ENCODE results near the gene XIST.
"Not testable (repeated sequence)": the region's sequence is repeated elsewhere in the genome, so short reads cannot be mapped to it uniquely, and the experiment has no call there.

Gene XIST

DNA sequence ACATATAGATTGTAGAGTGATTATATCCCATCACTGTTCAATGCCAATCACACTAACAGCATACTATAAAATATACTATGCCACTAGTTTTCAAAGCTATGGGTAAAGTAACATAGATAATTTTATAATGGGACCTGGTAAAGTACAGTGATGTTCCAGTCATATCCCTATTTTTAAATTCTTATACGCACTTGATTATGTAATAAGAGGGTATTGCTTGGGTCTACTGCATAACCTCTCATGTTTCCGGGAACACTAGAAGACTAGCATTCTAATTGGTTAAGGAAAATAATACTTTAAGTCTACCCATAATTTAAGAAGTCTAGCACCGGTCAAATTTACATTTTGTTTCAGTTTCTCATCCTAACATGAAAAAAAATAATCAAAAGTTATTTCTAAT, 14.4 kb downstream of the XIST start:
- no peak for DNase-seq

DNA sequence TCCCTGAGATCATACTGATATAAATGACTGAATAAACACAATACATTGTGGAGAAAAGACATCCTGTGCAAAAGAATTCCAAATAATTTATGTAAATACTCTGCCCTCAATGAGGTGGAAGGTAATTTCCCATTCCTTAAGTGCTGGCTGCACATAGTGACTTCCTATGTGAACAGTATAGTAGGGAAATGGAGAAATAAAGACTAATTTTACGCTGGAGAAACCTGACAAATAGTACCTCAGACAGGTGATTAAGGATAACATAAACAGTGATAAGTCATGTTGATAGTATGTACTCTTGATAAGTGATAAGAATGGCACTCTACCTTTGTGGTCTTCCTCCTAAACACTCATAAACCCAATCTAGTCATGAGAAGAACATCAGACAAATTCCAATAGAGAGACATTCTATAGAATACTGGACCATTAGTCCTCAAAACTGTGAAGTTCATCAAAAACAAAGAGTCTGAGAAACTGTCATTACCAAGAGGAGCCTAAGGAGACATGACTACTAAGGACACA, 15.5 kb downstream of the XIST start:
- DNase-seq: no peak

DNA sequence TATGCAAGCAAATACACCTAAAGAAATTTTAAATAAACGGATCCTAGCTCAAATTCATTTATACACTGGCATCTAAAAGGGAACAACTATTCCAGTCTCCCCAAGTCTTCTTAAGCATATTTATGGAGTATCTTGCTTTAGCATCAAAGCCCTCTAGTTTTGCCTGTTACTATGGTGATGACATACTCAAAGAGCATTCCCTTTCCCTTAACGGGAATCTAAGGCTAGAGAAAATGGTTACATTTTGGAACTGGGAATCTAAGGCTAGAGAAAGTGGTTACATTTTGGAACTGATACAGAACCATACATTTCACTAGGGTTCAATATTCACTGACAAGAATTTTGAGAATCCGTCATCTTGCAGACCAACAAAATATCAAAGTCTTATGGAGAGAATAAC, 18.3 kb downstream of the XIST start:
- no peak for DNase-seq

DNA sequence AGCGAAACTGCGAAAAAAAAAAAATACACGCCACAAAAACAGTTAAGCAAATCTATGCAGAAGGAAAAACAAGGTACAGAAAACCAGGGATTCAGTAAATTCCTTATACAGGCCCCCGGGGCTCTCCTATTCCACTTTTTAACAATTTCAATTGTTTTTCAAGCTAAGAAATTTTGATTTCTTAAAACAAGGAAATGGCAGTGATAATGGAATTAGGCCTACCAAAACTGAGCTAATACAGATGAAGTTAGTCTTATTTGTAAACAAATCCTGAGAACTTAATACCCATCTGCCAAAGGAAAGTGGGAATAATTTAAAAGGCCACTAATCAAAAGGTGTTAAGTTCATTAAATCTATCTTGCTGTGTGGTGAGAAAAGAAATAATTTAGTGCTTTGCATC, 20.2 kb downstream of the XIST start:
- no peak for DNase-seq

DNA sequence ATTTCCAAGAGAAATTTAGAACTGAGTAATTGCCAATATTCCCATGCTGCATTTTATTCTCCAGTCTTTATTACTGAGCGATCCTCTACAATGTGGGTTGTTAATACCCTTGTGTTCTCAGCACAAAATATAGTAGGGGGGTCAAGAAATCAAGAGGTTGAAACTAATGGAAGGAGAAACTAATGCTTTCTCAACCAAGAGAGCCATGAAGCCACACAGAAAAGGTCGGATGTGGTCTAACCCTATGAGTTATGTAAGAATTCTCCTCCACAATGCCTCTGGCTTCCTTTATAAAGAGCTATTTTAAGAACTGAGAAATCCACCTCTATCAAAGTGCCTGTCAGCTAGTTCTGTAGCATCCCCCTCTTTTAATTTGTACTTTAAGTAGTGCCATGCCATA, 21.0 kb downstream of the XIST start:
- no peak for DNase-seq

DNA sequence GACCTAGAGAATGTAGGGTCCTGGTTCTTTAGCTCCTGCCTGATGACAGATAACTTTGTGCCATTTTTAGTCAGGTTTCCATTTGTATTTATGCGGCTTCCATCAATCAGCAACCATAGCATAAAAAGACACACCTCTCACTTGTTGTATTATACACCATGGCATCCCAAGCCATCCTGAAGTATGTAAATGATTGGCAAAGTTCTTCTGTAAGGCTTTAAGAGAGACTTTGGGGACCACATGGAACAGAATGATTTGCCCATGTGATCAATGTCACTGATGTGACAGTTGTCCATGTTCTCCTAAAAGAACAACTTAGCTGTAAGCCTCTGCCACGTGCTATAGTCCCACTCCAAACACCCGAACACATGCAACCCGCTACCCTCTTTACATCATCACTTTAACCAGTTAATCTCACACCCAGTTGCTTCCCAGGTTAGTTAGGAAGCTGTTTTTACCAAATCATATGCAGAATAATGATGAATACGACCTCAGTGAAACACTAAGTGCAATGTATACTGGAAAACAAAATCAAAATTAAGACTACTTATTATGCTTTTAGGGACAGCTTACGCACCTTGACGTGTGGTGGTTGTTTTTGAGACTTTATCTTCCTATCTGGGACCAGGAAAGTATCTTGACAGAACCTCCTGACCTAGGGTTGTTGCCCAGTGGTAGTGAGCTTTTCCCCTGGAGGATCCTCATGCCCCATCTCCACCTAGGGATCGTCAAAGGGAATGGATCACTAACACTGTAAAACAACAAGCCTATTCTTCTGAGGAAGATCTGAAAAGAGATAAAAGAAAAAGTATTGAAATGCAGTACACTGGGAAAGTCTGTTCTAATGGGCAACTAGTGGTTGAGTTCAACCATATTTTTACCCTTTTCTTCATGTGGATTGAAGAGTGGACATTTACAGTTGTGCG, 21.8 kb downstream of the XIST start:
- no peak for DNase-seq

DNA sequence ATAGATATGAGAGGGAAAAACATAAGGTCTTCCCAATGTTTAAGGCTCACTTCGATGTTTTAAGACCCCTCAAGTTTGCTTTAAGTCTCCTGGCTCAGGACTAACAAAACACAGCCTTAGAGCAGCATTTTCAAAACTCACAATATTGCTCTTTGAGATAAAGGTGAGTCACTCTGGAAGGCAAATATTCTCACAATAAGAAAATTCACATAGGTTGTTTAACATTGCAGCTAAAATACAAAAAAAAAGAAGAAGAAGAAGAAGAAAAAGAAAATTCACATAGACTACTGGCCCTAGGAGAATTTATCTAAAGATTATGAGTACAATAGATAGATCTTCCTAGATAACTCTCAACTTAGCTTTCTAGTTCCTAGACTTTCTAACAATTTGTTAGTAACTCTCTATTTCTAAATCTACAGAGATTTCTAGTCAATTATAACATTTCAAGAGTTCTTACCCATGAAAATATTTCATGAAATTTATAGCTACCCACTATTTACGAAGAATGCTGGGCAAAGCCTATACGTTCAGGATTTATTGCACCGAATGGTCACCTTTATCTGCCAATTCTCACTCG, 22.5 kb downstream of the XIST start:
- no peak for DNase-seq

DNA sequence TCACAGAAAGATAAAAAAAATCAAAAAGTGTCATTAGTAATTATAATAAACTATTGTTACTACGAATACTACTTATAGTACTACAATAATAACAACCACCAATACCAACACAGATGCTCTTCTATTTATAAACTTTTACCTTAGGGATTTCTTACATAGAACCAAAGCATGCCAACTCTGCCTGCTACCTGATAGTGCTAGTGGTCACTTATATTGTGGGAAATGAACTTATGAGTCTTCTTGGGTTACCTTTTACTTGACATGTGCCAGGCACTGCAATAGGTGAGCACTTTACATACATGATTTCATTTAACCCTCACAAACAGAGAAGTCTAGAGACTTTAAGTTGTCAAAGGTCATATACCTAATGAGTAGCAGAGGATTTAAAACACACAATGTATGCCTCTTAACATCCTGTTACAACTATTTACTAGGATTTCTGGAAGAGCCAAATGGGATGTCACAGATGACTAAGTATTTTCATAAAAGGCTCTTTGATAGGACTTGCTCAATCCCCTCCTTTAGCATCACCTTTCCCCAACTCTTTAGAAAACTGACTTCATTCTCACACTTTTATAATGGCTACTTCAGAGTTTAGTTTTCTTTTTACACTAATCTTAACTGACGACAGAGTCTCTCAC, 24.3 kb downstream of the XIST start:
- no peak for DNase-seq

DNA sequence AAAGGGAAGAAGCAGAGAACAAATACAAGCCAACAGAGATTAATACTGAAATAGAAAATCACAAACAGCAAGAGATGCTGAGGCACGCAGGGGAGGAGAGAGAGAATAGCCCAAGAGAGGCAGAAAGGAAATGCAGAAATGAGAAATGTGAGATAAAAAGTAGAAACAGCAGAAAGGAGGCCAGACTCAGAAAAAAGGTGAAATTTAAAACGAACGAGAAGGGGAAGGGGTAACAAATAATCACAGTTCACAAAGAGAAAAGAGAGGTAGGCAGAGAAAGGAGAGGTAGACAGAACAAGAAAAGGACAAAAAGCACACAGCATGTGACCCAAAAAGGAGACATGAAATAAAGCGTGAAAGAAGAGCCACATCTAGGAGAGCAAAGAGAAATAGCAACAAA, 25.1 kb downstream of the XIST start:
- DNase-seq: no peak

DNA sequence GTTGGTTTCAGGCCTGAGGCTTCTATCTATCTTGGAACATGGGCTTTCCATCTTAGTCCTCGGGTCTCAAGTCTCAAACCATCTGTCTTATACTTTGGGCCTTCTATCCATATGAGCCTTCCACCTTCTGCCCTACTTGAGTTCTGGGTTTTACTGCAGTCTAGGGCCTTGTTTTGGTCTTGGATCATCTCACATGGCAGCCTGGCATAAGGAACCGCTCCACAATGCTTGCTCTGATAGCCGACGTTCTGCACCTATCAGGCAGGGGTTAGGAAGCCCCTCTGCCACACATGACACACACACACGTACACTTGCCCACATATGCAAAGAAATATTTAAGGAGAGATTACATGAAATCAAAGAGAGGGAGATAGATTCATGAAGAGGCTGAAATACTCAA, 25.5 kb downstream of the XIST start:
- no peak for DNase-seq

DNA sequence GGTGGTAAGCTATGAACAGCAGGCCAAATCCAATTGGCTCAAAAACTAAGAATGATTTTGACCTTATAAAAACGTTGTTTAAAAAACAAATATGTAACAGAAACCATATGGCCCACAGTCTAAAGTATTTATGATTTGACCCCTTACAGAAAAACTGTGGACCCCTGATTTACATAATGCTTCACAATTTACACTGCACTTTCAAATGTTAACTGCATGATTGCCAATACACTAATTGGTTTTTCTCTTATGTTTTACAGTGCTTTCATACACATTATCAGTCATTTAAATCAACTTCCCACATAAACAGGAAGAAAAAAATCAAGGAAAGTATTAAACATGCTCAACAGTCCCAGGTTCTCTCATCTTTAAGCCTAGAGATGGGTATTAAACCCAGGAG, 26.9 kb downstream of the XIST start:
- no peak for DNase-seq

DNA sequence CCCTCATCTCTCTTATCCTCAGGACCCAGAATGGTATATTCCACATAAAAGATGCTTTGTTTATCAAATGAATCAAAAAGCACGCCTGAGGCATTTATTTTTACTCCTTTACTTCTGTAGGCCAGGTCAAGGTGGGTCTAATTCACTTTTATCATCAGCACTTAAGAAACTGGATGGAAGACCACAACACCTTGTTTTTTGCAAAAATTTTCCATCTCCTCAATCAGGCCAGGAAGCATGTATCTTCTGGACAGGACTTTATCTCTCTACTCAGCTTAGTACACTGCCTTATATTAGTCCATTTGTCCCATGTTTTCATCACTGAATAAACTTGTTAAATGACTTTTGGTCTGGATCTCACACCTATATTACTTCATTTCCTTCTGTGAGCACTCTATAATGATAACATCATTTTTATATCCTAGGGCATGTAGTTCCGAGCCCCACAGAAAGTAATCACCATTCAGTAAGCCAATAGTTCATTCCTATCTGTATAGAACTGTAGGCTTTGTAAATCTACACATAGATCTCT, 29.0 kb downstream of the XIST start:
- no peak for DNase-seq

DNA sequence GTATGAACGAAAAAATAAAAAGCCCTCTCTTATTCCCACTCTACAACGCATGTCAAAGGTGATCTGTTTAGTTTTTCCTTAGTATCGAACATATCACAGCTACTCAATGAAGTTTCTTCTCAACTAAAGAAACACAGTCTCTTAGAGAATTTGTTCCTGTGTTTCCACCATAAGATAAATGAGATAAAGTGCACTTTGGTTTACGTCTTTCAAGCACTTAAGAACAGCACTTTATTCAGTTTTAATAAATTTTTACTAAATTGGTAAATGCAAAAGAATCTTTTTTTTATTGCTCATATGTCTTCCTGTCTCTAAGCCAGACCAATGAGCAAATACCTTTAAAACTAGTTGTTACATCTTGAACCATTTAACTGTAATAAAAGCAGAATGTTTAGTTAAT, 29.7 kb downstream of the XIST start:
- DNase-seq: no peak

DNA sequence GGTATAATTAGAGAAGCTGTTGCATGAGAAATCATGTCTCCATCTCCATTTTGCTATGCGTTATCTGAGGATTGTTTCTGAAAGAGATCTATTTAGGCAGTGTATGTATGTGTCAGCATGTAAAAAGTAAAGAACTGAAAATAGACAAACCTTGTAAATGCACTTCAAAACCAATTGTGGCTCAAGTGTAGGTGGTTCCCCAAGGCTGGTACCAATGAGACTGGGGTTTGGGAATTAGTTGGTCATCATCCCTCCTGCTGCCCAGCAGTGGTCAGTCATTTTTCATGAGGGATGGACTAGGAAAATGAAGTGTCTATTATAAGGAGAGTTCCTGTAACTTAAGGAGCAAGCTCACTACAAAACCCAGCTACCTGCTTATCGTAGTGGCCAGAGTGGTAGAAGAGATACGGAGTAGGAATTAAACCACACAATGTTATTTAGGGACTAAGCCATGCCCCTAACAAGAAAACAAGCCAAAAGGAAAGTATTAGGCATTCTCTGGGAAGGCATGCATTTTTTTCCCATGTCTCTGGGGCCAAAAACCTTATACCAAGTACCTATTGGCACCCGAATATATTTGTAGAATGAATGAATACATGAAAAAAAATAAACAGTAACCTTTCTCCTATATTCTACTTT, 30.5 kb downstream of the XIST start:
- no peak for DNase-seq

DNA sequence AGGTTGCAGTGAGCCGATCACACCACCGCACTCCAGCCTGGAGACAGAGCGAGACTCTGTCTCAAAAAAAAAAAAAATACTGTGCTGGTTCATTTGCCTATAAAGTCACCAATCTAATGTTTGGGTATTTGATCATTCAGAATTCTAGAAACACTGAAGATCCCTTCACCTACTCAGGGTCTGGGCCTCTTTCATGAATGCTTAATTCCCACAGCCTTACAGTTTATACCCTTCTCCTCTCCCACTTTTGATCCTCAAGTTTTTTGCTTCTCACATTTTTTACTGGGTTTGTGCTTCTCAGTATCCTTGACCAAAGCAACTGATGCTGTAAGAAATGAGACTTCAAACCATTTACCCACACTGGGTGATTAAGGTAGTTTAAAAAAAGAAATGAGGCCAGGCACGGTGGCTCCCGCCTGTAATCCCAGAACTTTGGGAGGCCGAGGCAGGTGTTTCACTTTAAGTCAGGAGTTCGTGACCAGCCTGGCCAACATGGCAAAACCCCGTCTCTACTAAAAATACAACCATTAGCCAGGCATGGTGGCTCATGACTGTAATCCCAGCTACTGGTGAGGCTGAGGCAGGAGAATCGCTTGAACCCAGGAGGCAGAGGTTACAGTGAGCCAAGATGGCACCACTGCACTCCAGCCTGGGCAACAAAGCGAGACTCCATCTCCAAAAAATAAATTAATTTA, 32.5 kb downstream of the XIST start:
- not testable (repeated sequence) for DNase-seq

DNA sequence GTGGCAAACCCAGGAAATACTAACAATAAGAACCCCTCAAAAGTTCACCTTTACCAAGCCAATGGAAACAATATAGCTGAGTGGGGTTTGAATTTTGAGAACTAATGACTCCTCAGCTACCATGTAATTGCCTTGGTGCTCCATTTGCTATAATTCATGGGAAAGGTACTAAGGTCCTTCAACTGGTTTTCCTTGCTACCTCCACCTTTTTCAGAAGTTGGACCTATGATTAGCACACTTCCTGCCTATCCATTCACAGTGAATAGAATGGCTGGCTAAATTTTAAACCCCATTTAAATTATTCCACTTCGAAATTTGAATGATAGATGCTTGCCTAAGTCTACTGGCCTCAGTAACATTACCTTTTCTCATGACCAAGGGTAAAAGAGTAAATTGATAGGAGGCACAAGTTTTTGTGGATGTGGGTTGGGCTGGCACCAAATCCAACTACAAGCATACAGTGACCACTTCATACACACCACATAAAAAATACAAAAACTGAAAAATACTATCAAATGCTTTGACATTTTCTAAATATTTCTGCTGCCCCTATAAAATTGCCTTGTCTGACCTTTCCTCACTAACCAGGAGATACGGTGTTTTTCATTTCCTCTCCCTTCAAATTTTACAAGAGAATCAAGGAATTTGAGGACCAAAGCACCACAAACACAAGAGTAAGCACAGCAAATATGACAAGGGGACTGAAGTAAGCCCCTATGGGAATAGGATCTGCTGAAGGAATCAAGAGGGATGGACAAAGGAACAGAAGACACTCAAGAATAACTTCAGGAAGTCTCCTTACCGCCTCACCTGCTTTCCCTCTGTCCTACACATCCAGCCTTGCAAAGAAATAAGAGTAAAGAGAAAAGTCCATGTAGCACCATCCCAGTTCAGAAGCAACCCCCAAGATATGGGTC, 34.1 kb downstream of the XIST start:
- no peak for DNase-seq

DNA sequence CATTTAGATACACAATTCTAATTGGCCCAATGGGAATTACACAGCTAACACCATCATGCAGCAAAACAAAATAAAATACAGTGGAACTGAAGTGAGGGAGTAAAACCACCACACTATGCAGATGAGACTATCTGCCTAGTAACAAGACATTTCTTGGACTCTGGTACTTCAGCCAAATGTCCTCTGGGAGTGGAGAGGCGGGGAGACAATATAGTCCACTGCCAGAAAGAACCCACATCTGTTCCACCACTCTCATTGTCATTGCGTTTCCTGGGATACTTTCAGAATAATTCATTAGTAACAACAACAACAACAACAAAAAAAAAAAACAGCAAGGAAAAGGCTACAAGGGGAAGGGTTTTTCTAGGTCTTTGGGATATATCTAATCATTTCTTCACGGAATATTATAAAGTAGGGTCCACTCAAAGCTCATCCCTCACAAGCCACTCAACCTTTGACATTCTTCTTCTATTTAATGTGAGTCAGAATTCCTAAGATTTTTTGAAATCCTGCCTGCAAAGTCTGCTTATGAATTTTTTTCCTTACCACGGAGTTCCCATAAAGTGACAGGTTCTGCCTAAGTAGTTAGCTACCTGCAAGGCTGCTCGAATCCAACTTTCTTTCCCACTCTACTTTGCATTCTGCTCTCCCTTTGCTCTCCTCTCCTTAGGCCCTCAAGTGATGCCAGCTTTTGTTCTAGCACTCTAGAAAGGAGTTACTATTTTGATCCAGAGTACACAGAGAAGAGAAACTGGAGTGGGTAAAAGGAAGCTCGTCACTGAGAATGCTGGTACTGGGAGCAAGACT, 34.9 kb downstream of the XIST start:
- peak; percentile 15 for DNase-seq

DNA sequence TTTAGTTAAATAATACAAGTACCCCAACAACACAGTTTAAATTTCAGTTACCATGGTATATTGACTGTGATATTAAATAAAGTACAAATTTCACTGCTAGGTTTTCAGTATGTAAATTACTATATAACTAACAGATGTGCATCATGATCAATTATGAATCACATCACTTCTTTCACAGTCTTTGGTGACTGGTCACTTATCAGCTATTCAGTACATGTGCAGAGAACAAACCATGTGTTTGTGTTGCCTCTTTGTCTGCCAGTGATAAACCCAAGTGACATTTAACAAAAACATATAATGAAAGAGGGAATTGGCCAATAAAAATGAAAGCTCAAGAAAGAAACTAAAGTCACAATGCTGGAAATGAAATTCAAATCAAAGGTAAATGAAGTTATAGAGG, 40.3 kb downstream of the XIST start:
- DNase-seq: no peak

DNA sequence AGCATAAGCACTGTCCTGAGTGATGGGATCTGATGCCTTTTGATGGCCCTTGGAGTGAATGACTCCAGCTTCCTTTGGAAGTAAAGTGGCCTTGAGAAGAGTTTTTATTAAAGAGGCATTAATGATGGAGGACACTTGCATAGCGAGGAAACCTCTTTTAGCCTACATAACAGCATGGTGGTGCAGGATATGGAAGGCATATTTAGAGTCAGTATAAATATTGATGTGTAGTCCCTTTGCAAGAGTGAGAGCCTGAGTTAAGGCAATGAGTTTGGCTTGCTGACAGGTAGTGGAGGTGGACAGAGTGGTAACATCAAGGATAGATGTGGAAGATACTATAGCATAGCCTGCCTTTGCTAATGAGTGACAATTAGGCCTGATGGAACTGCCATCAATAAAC, 48.4 kb downstream of the XIST start:
- DNase-seq: not testable (repeated sequence)

DNA sequence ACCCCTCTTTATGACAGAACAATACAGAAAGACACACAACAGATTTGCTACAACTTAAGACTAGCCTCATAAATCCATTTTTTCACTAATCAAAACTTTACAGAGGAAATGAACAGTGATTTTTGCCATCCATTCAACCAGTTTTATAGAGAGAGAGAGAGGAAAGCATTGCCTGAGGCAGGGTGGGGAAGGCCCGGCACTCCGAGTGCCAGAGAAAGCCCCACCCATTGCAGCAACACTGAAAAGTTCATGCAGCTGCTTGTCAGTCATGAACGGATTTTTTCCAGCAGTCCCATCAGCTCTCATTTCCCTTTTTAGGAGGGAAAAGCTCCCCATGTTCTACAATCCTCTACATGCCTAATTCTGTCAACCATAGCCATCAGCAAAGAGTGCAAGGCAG, 52.6 kb downstream of the XIST start:
- no peak for DNase-seq
